ENCODE measurements around the gene KRTAP19-4. TPM values are rescaled to one million over a fixed set of nuclear protein-coding genes. Genes with fewer than 3 reads are reported as not detected.

KRTAP19-4 gene
- total RNA-seq, 1 donor from 2014 or later = not detected

- no peak for DNase-seq (ENCODE audit: extremely low spot score, unreplicated experiment)
- Mint-ChIP-seq H3K27ac (ENCODE audit: unreplicated experiment) (no peak overlapping the region), H3K9me3 (ENCODE audit: unreplicated experiment) (no peaks in the 10 kb centered on the region), H3K4me3 (ENCODE audit: unreplicated experiment) (no peak overlapping the region), H3K27me3 (ENCODE audit: unreplicated experiment) (no peaks in the 10 kb centered on the region), H3K4me1 (ENCODE audit: unreplicated experiment) (no peaks in the 10 kb centered on the region), H3K36me3 (ENCODE audit: unreplicated experiment) (no peaks in the 10 kb centered on the region)
- no peak for TF ChIP-seq CTCF (IDR thresholded peaks at IDR 0.05)
Observed at GRCh38 chr21:30448514-30448913, 48.5 kb downstream of the KRTAP19-4 start.

- Mint-ChIP-seq H3K27ac (ENCODE audit: unreplicated experiment) (no peak overlapping the region), H3K9me3 (ENCODE audit: unreplicated experiment) (no peaks in the 10 kb centered on the region), H3K4me1 (ENCODE audit: unreplicated experiment) (no peaks in the 10 kb centered on the region), H3K27me3 (ENCODE audit: unreplicated experiment) (no peaks in the 10 kb centered on the region), H3K36me3 (ENCODE audit: unreplicated experiment) (no peaks in the 10 kb centered on the region), H3K4me3 (ENCODE audit: unreplicated experiment) (no peak overlapping the region)
- DNase-seq (ENCODE audit: extremely low spot score, unreplicated experiment) = no peak
- no peak for TF ChIP-seq CTCF (IDR thresholded peaks at IDR 0.05)
Observed at GRCh38 chr21:30447056-30447455, 49.9 kb downstream of the KRTAP19-4 start.

Other genes with a start within 250 kb of the KRTAP19-4 start
- gene KRTAP24-1, start 214.2 kb downstream of the KRTAP19-4 start, total RNA-seq = not detected in 2 replicates
- gene KRTAP25-1, start 207.7 kb downstream of the KRTAP19-4 start, total RNA-seq = not detected in 2 replicates
- gene KRTAP26-1, start 176.8 kb downstream of the KRTAP19-4 start, total RNA-seq = not detected in 2 replicates
- gene KRTAP27-1, start 159.5 kb downstream of the KRTAP19-4 start, total RNA-seq = not detected in 2 replicates
- gene KRTAP23-1, start 148.6 kb downstream of the KRTAP19-4 start, total RNA-seq = not detected in 2 replicates
- not detected in 2 replicates for gene KRTAP13-2, start 124.9 kb downstream of the KRTAP19-4 start, total RNA-seq
- gene KRTAP13-1, start 101.1 kb downstream of the KRTAP19-4 start, total RNA-seq = not detected in 2 replicates
- gene KRTAP13-3, start 71.2 kb downstream of the KRTAP19-4 start, total RNA-seq = not detected in 2 replicates
- gene KRTAP13-4, start 66.9 kb downstream of the KRTAP19-4 start, total RNA-seq = not detected in 2 replicates
- not detected in 2 replicates for gene KRTAP15-1, start 56.9 kb downstream of the KRTAP19-4 start, total RNA-seq
- gene KRTAP19-1, start 16.8 kb downstream of the KRTAP19-4 start, total RNA-seq = not detected in 2 replicates
- gene KRTAP19-2, start 9.7 kb downstream of the KRTAP19-4 start, total RNA-seq = not detected in 2 replicates
- not detected in 2 replicates for gene KRTAP19-3, start 5.2 kb downstream of the KRTAP19-4 start, total RNA-seq
- gene KRTAP19-5, start 5.0 kb upstream of the KRTAP19-4 start, total RNA-seq = not detected in 2 replicates
- gene KRTAP19-6, start 44.7 kb upstream of the KRTAP19-4 start, total RNA-seq = not detected in 2 replicates
- not detected in 2 replicates for gene KRTAP19-7, start 64.1 kb upstream of the KRTAP19-4 start, total RNA-seq
- not detected in 2 replicates for gene KRTAP22-2, start 93.2 kb upstream of the KRTAP19-4 start, total RNA-seq
- not detected in 2 replicates for gene KRTAP6-3, start 95.3 kb upstream of the KRTAP19-4 start, total RNA-seq
- gene KRTAP6-2, start 101.7 kb upstream of the KRTAP19-4 start, total RNA-seq = not detected in 2 replicates
- gene KRTAP22-1, start 103.9 kb upstream of the KRTAP19-4 start, total RNA-seq = not detected in 2 replicates
- not detected in 2 replicates for gene KRTAP6-1, start 116.8 kb upstream of the KRTAP19-4 start, total RNA-seq
- not detected in 2 replicates for gene KRTAP20-1, start 119.3 kb upstream of the KRTAP19-4 start, total RNA-seq
- gene KRTAP20-4, start 123.5 kb upstream of the KRTAP19-4 start, total RNA-seq = not detected in 2 replicates
- gene KRTAP20-2, start 138.0 kb upstream of the KRTAP19-4 start, total RNA-seq = not detected in 2 replicates
- gene KRTAP20-3, start 145.7 kb upstream of the KRTAP19-4 start, total RNA-seq = not detected in 2 replicates
- gene KRTAP21-3, start 221.6 kb upstream of the KRTAP19-4 start, total RNA-seq = not detected in 2 replicates

Measured in osteocyte (in vitro differentiated cells).